Endometrium (tissue), 2 donors: ENCODE results near the gene NFIC.

ENCODE experiments used
- FAIRE-seq: peaks from 2 replicates; lab custom pipeline; 2012; peaks lifted over from hg19 to GRCh38; lab: Jason Lieb, UNC
- donor health status: control.
- donor health status: control.

Gene NFIC

DNA sequence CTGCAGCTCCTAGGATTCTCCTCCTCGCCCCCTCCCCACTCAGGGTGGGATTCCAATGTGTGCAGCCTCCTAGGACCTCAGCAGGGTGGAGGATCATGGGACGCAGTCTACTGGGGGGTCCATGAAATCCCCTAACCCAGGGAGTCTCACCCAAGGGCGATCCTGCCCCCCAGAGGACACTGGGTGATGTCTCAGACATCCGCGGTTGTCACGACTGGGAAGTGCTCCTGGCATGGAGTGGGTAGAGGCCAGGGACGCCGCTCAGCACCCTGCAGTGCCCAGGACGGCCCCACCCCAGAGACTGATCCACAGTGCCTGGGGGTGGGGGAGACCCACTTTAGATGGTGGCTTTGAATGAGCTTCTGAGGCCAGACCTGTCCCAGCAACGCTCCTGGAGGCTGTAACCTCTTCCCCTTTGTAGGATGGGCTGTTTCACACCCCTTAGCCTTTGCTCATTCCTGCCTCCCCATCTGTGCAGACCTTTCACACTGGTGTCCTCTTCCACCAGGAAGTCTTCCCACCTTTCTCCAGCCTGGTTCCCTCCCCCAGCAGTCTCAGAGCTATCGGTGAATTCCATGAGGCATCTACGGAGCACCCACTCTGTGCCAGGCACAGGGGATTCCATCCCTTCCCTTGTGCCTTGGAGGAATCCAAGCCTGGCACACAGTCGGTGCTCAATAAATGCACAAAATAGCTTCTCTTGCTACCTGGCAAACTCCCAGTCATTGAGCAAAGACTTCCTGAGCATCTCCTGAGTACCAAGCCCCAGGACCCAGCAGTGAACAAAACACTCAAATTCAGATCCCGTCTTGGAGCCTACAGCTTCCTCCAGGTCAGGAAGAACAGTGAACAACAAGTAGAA is 103.5 kb downstream of the NFIC start:
- FAIRE-seq = no peak

DNA sequence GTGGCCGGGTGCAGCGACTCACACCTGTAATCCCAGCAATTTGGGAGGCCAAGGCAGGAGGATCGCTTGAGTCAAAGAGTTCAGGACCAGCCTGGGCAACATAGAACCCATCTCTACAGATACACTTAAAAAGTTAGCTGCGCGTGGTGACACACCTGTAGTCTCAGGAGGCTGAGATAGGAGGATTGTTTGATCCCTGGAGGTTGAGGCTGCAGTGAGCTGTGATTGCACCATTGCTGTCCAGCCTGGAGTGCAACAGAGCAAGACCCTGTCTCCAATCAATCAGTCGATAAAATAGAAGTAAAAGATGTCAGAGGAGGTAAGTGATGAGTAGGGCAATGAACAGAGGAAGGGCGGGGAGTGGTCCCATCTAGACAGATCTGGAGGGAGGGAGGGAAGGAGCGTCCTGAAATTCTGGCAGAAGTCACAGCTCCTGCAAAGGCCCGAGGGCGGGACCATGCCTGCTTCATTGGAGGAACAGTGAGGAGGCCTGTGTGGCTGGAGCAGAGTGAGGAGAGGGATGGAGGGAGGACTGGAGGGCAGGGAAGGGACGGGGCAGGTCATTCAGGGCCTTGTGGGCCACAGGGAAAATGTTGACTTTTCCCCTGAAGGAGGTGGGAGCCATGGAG is 104.2 kb downstream of the NFIC start:
- FAIRE-seq = no peak

DNA sequence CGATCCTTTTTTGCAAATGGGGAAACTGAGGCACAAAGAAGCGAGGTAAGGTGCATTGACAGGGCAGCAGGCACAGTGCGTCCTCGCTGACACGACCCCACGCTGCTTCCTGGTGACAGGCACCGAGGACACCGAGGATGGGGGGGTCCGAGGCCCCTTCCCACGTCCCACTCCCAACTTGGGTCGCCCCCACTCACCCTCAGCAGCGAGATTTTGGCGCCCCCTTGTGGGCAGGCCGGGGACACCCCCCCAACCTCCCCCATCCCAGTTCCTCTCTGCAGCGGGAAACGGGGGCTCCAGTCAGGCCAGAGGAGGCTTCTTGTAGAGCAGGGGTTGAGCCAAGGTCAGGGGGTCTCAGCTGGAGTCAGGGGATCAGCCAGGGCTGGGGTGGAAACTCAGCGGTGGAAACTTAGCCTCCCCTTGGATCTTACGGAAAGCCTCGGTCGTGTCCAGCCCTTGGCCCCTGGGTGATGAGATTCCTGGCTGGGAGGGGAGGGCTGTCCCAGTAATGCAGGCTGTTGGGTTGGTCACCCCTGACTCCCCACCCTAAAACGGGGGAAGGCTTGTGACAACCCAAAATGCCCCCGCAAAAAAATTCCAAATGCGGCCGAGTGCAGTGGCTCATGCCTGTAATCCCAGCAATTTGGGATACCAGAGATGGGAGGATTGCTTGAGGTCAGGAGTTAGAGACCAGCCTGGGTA is 105.7 kb downstream of the NFIC start:
- FAIRE-seq = no peak

DNA sequence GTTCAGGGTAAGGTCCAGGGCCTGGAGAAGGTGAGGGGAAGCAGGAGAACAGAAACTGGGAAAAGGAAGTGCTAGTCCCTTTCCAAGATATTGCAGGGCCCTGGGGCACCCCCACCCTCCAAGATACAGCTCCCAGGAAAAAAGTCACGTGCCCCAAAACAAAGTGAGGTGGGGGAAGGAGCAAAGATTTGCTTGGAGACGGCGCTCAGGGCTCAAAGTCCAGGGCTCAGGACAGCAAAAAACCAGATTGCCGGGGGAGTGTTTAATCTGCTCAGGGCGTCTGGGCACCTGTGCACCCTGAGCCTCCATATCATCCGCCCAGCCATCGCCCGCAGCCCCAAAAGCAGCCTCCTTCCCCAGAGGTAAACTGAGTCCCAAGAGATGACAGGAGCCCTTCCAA is 107.6 kb downstream of the NFIC start:
- FAIRE-seq = no peak

DNA sequence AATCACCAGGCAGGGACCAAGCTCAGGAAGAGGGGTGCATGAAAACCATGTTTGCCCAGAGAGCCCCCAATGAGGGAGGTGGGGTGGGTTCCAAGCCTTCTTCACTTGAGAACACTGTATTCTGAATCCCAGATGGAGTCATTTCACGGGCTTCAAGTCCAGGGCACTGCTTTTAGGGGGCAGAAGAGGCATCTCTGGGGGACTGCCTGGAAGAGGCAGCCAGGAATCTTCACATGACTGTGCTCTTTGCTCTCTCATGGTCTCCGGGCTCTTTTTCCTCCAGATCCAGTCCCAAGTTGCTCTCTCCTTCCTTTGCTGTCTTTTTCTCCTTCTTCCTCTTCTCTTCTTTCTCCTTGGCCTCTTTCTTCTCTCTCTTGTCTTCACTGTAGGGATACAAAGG is 108.2 kb downstream of the NFIC start:
- FAIRE-seq = no peak

DNA sequence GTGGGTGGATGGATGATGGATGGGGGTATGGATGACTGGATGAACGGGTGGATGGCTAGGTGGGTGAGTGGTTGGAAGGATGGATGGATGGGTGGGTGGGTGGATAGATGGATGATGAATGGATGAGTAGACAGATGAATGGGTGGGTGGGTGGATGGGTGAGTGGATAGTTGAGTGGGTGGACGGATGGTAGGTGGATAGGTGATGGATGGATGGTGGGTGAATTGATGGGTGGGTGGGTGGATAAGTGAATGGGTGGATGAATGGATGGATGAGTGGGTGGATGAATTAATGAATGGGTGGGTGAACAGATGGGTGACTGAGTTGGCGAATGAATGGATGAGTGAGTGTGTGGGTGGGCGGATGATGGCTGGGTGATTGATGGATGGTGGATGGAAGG is 109.1 kb downstream of the NFIC start:
- no peak for FAIRE-seq

DNA sequence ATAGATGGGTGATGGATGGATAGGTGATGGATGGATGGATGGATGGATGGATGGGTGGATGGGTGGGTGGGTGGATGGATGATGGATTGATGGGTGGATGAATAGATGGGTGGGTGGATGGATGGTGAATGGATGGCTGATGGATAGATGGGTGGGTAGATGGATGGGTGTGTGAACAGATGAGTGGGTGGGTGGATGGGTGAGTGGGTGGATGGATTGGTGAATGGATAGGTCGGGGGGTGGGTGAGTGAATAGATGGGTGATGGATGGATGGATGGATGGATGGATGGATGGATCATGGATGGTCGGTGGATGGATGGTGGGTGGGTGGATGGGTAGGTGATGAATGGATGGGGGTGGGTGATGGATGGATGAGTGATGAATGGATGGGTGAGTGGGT is 110.4 kb downstream of the NFIC start:
- no peak for FAIRE-seq

DNA sequence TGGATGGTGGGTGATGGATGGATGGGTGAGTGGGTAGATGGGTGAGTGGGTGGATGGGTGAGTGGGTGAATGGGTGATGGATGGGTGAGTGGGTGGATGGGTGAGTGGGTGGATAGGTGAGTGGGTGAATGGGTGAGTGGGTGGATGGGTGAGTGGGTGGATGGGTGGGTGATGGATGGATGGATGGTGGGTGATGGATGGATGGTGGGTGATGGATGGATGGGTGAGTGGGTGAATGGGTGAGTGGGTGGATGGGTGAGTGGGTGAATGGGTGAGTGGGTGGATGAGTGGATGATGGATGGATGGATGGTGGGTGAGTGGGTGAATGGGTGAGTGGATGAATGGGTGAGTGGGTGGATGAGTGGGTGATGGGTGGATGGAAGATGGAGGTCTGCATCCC is 111.1 kb downstream of the NFIC start:
- FAIRE-seq = no peak

DNA sequence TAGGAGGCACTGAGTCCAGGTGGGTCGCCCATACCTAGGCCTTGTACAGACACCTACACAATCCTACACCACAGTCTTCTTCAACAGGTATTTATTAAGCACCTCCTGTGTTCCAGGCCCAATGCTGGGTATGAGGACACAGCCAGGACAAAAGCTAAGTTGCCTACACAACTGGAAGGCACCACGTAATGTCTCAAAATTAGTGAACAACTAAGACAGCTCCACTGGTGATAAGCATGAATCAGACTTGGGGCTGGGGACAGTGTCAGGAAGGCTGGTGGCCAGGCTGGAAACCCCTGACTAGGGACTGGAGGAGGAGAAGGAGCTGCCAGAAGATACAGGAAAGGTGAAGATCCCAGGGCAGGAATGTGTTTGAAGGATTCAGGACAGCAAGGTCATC is 111.6 kb downstream of the NFIC start:
- FAIRE-seq = no peak

DNA sequence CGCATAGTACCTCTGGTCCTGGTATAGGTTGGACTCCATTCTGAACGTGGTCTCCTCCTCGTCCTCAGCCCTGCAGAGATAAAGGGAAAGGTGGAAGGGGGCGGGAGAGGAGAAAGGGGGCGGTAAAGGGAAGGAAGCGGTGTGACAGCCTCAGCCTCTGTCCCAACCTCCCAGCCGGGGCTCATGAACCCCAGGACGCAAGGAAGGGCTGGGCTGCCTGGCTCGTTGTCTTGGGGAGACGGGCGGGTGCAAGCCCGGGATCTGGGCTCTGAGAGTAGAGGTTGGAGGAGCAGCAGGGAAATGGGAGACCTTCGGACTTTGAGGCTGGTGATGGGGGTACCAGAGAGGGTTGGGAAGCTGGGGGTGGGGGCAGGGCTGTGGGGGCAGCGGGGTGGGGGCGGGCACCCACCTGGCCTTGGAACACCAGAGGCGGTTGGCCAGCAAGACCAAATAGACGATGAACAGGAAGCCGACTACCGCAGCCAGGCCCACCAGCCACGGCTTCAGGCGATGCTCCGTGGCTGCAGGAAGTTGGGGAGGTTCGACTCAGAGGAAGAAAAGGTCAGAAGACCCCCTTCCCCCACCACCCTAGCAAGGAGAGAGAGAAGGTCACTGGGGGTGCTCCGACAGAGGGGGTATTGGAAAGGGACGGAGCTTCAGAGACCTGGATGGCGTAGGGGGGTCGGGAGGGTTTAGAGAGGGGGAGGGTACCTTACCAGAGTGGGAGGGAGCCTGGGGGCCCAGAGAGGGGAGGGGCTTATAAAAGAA is 112.2 kb downstream of the NFIC start:
- no peak for FAIRE-seq

DNA sequence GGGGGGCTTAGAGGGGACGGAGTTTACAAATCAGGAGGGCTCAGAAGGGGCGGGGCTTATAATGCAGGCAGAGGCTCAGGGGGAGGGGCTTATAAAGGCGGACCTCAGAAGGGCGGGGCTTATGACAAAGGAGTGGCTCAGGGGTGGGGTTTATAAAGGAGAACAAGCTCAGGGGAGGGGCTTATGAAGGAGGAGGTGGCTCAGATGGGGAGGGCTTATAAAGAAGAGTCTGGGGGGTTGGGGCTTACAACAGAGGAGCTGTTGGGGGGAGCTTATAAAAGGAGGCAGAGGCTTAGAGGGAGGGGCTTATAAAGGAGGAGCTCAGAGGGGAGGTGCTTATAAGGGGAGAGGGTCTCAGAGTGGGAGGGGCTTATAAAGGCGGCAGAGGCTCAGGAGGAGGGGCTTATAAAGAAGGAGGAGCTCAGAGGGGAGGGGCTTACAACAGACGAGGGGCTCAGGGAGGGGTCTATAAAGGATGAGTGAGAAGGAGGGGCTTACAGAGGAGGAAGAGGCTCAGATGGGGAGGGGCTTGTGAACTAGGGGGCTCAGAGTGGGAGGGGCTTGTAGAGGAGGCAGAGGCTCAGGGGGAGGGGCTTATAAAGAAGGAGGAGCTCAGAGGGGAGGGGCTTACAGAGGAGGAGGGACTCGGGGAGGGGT is 112.9 kb downstream of the NFIC start:
- FAIRE-seq = no peak

DNA sequence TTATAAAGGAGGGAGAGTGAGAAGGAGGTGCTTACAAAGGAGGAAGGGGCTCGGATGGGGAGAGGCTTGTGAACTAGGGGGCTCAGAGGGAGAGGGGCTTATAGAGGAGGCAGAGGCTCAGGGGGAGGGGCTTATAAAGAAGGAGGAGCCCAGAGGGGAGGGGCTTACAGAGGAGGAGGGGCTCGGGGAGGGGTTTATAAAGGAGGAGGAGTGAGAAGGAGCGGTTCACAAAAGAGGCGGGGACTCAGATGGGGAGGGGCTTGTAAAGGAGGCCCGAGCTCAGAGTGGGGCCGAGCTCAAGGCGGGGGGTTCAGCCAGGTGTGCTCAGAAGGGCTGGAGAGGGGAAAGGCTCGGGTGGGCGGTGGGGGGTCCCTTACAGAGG is 113.4 kb downstream of the NFIC start:
- no peak for FAIRE-seq

DNA sequence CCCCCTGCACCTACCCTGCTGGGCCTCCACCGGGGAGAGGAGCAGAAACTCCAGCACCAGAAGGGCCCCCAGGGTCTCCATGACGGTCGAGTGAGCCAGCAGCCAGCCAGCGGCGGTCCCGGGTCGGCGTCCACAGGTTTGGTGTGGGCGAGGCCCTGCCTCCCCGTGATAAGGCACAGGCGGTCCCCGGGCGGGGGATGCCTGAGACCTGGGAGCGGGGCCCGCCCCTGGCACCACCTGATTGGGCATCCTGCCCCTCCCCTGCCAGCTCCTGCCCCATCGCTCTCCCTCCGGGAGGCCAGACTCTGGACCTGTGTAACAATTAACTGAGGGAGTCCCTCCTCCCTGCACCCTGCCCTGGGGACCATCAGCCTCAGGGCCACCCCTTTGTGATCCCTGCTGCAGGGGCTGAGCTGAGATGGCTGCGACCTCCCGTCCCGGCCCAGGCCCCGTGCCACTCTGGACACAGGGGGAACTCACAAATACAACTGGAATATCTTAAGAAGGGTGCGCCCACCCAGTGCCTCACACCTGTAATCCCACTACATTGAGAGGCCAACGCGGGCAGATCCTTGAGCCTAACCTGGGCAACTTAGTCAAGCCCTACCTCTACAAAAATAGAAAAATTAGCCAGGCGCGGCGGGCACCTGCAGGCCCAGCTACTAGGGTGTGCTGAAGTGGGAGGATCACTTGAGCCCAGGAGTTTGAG is 114.2 kb downstream of the NFIC start, which contains the start of gene SMIM24:
SMIM24 (minus strand) TSS at position 143 of the 709 bp plus-strand sequence; CDS start at position 81, 62 bp downstream.
- FAIRE-seq = no peak

DNA sequence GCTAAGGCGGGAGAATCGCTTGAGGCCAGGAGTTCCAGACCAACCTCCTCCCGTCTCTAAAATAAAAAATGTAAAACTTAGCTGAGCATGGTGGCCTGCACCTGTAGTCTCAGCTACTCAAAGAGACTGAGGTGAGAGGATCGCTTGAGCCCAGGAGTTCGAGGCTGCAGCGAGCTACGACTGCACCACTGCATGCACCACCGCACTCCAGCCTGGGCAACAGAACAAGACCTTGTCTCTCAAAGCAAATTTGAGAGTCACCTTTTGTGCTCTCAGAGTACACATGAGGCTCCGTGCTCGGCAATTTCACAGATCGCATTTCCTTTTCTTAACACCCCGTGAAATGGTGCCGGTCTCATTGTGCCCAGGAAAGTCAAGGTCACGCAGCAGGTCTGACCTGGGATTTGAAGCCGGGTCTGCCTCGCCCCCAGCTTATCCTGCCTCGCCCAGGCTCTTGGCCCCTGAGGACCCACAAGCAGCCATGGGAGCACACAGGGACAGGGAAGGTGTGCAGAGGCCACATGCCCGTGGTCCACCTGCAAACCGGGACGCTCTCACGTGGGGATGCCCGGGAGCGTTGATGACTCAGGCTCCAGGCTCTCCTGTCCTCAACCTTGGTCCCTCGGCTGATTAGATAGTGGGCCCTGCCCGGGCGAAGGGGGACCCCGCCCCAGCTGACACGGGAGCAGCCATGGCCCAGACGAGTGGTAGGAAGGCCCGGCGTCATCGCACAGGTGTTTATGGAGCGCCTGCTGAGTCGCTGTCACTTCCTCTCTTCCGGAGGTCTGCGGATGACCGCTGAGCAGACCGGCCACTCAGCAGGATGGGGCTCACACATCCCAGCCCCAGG is 115.1 kb downstream of the NFIC start:
- no peak for FAIRE-seq

DNA sequence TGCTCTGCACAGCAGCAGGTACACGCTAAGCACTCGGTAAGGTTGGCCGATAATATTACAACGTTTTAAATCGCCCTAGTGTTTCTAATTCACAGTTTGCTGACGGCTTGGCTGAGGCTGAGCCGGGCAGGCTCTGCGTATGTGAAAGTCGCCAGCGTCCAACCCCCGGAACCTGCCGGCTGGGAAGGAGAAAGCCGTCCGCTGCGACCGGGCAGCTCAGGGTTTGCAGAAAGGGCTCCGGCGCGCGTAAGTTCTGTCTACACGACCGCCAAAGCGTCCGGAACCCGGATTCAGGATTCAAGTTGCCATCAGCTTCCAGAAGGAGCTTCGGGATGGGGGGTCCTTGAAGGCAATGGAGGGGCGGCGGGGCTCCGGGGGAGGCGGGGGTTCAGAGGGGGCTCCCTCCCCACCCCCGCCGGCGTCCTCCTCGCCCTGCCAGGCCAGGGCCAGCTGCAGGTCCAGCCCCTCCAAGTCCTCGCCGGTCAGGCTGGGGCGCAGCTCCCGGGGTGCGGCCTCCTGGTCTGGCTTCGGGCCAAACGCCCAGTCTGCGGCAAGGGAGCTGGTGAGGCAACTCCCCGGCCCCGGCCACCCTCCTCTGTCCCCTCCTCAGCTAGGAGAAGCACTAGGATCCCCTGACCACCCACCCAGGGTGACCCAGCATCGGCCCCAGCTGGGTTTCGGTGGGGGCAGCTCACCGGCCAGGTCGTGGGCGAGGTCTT is 116.3 kb downstream of the NFIC start:
- no peak for FAIRE-seq

DNA sequence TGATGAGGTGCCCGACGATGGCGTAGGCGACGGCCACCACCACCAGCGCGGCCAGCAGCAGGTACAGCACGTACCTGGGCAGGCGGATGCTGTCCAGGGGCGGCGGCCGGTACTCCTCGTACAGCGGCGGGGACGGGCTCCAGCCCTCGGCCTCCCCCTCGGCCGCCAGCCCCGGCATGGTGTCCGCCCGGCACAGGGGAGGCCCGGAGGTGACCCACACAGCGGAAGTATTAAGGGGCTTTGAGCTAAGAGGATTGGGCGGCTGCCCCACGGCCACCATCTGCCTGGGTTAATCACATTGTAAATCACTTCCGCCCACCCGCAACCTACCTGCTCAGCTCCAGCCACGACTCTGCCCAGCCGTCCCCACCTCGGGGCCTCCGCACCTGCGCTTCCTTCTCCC is 116.8 kb downstream of the NFIC start, which contains the start of gene SMIM44:
SMIM44 (minus strand) TSS at position 216 of the 403 bp plus-strand sequence; CDS start at position 178, 38 bp downstream.
- FAIRE-seq = no peak

DNA sequence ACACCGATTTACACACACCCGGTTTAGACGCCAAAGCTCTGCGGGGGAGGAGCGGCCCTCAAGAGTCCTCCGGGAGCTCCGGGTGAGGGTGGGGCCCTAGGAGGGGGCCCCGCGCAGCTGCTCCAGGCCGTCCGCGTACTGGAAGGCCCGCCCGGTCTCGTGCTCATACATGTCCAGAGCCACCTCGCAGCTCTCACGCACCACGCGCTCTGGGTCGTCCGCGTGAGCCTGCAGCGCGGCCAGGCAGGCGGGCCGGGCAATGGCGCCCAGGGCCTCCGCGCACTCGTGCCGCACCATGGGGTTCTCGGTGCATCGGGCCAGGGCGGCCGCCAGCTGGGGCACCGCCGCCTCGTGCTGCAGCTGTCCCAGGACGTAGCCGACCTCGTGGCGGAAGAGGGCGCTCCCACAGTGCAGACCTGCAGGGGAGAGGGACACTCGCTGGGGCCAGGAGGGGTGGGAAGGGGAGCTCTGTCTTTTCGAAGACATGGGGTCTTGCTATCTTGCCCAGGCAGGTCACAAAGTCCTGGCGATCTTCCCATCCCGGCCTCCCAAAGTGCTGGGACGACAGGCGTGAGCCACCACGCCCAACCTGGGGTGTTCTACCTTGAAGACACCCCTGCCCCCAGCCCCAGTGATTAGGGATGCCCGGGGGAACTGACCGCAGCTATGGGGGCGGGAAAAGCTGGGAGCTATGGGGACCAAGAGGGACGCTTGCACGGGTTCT is 125.2 kb downstream of the NFIC start:
- no peak for FAIRE-seq

DNA sequence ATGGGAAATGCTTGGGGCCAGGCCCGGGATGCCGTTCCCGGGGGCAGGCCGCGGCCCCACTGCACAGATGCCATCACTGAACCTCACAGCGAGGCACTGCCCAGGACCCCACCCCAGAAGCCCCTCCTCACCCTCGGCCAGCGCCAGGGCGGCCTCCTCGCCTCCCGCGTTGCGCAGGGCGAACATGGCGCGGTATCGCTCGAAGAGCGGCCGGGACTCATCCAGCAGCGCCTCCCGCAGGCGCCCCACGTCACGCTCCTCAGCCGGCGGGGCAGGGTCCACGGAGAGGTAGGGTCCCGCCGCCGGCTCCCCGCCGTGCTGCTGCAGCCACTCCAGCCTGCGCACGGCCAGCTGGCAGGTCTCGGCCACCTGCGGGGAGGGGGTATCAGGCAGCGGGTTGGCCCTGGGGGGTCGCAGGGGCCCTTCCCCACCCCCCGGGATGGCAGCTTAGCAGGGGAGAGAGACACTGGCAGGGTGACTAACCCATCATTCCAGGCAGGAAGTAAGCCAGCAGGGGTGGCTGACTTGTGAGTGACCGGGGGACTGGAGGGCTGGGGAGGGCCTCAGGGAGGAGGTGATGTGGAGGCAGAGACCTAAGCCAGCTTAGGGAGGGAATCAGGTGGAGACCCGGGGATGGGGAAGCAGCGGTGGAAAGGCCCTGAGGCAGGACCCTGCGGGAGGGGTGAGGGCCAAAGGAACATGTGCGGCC is 125.9 kb downstream of the NFIC start:
- no peak for FAIRE-seq
